Fibroblast of lung (primary cell): ENCODE results near the gene IGFBP2. TPM values are rescaled to one million over a fixed set of nuclear protein-coding genes. Genes with fewer than 3 reads are reported as not detected.

Experiments used
- DNase-seq, 2 donors: peaks; one replicate each; pipeline versions ENCODE4 v3.0.0 to v3.0.0-alpha.2; 2010; ENCODE audit warnings: low read depth in 2 of 2
- H2AFZ ChIP-seq: 2 replicates; pipeline ENCODE4 v1.5.1; 2012; ENCODE audit warnings: low read length, control low read depth, inconsistent platforms
- H3K27ac ChIP-seq: 2 replicates; pipeline ENCODE4 v1.5.1; 2011; ENCODE audit warnings: low read length, control low read depth; ENCODE audit not compliant: insufficient read depth
- H3K27me3 ChIP-seq: 2 replicates; pipeline ENCODE4 v1.5.1; 2011; ENCODE audit warnings: mild to moderate bottlenecking, low read length; ENCODE audit not compliant: control insufficient read depth, insufficient read depth
- H3K36me3 ChIP-seq: 2 replicates; pipeline ENCODE4 v1.5.1; 2011; ENCODE audit warnings: low read length; ENCODE audit not compliant: control insufficient read depth, insufficient read depth
- H3K4me1 ChIP-seq: 2 replicates; pipeline ENCODE4 v1.5.1; 2011; ENCODE audit warnings: low read length; ENCODE audit not compliant: control insufficient read depth, insufficient read depth; ENCODE audit errors: extremely low read depth
- H3K4me2 ChIP-seq: 2 replicates; pipeline ENCODE4 v1.5.1; 2011; ENCODE audit warnings: low read length, control low read depth; ENCODE audit not compliant: insufficient read depth; ENCODE audit errors: extremely low read depth
- H3K4me3 ChIP-seq, 4 experiments: fragments of 200-600 bp in 1 of 4; sonication (generic) in 1 of 4; replicated peaks in 1 of 4; 2 replicates each; pipeline ENCODE4 v1.5.1; 2011 to 2016; ENCODE audit warnings: low read length in 4 of 4, low read depth in 3 of 4, mild to moderate bottlenecking in 3 of 4, control low read depth in 2 of 4, inconsistent platforms in 1 of 4, mixed read lengths in 1 of 4; ENCODE audit not compliant: insufficient read depth in 1 of 4; ENCODE audit errors: control extremely low read depth in 1 of 4
- H3K79me2 ChIP-seq: 2 replicates; pipeline ENCODE4 v1.5.1; 2012; ENCODE audit warnings: mild to moderate bottlenecking, low read length, inconsistent platforms; ENCODE audit not compliant: control insufficient read depth, insufficient read depth
- H3K9ac ChIP-seq: 2 replicates; pipeline ENCODE4 v1.5.1; 2011; ENCODE audit warnings: mild to moderate bottlenecking, low read length, control low read depth; ENCODE audit not compliant: insufficient read depth
- H3K9me3 ChIP-seq: 2 replicates; pipeline ENCODE4 v1.5.1; 2012; ENCODE audit warnings: low read depth, low read length; ENCODE audit not compliant: control insufficient read depth, insufficient read depth
- H4K20me1 ChIP-seq: 2 replicates; pipeline ENCODE4 v1.5.1; 2011; ENCODE audit warnings: low read length; ENCODE audit not compliant: control insufficient read depth, insufficient read depth; ENCODE audit errors: extremely low read depth
- CTCF ChIP-seq, 2 donors: IDR thresholded peaks in 1 of 2; conservative IDR thresholded peaks in 1 of 2; 1 replicate in 1 of 2; 2 replicates in 1 of 2; pipeline ENCODE4 v1.5.1; 2011 to 2012; ENCODE audit warnings: low read length in 2 of 2, control low read depth in 1 of 2, inconsistent platforms in 1 of 2, low read depth in 1 of 2, mild to moderate bottlenecking in 1 of 2
- EZH2 ChIP-seq: IDR thresholded peaks from 2 replicates; pipeline ENCODE4 v1.5.1; 2012; ENCODE audit warnings: low read length, control low read depth, mild to moderate bottlenecking; ENCODE audit errors: missing control alignments
- polyA minus RNA-seq: library from RNA; depleted of rRNA, polyadenylated mRNA; stranded (reverse); fragments of >200 nt; gene quantifications from 2 replicates; pipeline ENCODE4 v1.2.3, GENCODE V29; 2011; ENCODE audit warnings: low replicate concordance
- polyA plus RNA-seq, 2 donors: library from polyadenylated mRNA; depleted of rRNA in 1 of 2; stranded (reverse) in 1 of 2; unstranded in 1 of 2; fragments of >200 nt; gene quantifications; 2 replicates each; pipeline ENCODE4 v1.2.1, GENCODE V29; 2011 to 2012; ENCODE audit warnings: missing spikeins in 1 of 2
- total RNA-seq: library from RNA; depleted of rRNA; stranded (reverse); fragments of >200 nt; gene quantifications from 2 replicates; pipeline ENCODE4 v1.2.1, GENCODE V29; 2014

The IGFBP2 gene
- total RNA-seq: 32.6 and 36.3 TPM in 2 replicates
- polyA plus RNA-seq: 8.6 and 26.0 TPM in 2 replicates
- 14.2 and 46.3 TPM in 2 replicates for polyA plus RNA-seq (2012)
- 10.2 and 20.3 TPM in 2 replicates for polyA minus RNA-seq

GRCh38 chr2:216632952-216633615 is at the start of gene IGFBP2:
TSS of gene IGFBP2 (plus strand) at chr2:216633420. CDS start at chr2:216633524, 104 bp downstream.
- H3K27ac ChIP-seq: no peak within 1 kb of the TSS
- peak; percentile 46 to 74 for DNase-seq

GRCh38 chr2:216583606-216584005 is 49.6 kb upstream of the IGFBP2 start:
- Histone ChIP-seq H3K4me2 (no peak overlapping the region), H4K20me1 (no peaks in the 10 kb centered on the region), H3K27ac (no peak overlapping the region), H3K27me3 (peaks cover 12% of the 10 kb centered on the region), H3K4me3 (no peak overlapping the region), H3K4me1 (no peaks in the 10 kb centered on the region), H3K9ac (no peak overlapping the region), H3K9me3 (no peaks in the 10 kb centered on the region), H2AFZ (no peak overlapping the region), H3K36me3 (no peaks in the 10 kb centered on the region), H3K79me2 (no peaks in the 10 kb centered on the region)
- no peak for TF ChIP-seq EZH2
- no peak for TF ChIP-seq CTCF (conservative IDR thresholded peaks at IDR 0.05 in 1 of 2, IDR thresholded peaks at IDR 0.05 in 1 of 2; ENCODE audit: low read depth in 1 of 2, low read length in 2 of 2)
- no peak for DNase-seq

More at GRCh38 chr2:216632952-216633615, at the start of gene IGFBP2:
- H4K20me1 ChIP-seq: no peaks in the 10 kb centered on the region
- no peaks in the 10 kb centered on the region for H3K79me2 ChIP-seq
- no peaks in the 10 kb centered on the region for H3K4me1 ChIP-seq
- peak within 1 kb of the TSS; percentile 46 to 65 (median 48) for H3K4me3 ChIP-seq
- TF ChIP-seq EZH2 (peak; percentile 88), CTCF (conservative IDR thresholded peaks at IDR 0.05 in 1 of 2, IDR thresholded peaks at IDR 0.05 in 1 of 2; ENCODE audit: low read depth in 1 of 2, low read length in 2 of 2) (no peak)
- no peaks in the 10 kb centered on the region for H3K9me3 ChIP-seq
- no peaks in the 10 kb centered on the region for H3K36me3 ChIP-seq
- H3K4me2 ChIP-seq: peak within 1 kb of the TSS; percentile 72
- peaks cover 36% of the 10 kb centered on the region for H3K27me3 ChIP-seq
- H3K9ac ChIP-seq: no peak within 1 kb of the TSS
- H2AFZ ChIP-seq: peak within 1 kb of the TSS; percentile 11

DNA sequence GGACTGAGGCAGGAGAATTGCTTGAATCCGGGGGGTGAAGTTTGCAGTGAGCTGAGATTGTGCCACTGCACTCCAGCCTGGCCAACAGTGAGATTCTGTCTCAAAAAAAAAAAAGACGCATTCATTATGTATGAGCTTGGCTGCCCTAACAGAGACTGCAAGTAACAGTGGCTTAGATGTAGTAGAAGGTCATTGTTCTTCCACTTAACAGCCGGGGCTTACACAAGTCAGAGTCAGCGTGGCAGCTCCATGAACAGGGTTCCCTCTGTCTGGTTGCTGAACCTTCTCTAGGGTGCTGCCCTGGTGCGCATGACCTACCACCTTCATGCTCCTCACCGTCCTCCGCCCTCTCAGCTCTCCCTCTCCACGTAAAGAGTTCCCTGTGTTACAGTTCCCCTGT is 49.1 kb upstream of the IGFBP2 start:
- Histone ChIP-seq H4K20me1 (no peaks in the 10 kb centered on the region), H3K27me3 (peaks cover 12% of the 10 kb centered on the region), H3K4me3 (no peak overlapping the region), H3K9ac (no peak overlapping the region), H3K4me2 (no peak overlapping the region), H3K27ac (no peak overlapping the region), H3K36me3 (no peaks in the 10 kb centered on the region), H3K4me1 (no peaks in the 10 kb centered on the region), H3K9me3 (no peaks in the 10 kb centered on the region), H3K79me2 (no peaks in the 10 kb centered on the region), H2AFZ (no peak overlapping the region)
- TF ChIP-seq EZH2 (no peak), CTCF (conservative IDR thresholded peaks at IDR 0.05 in 1 of 2, IDR thresholded peaks at IDR 0.05 in 1 of 2; ENCODE audit: low read depth in 1 of 2, low read length in 2 of 2) (no peak)
- no peak for DNase-seq
